Fibroblast of peridontal ligament (primary cell): ENCODE data around the gene SIX5.
"Not testable (repeated sequence)": the region's sequence is repeated elsewhere in the genome, so short reads cannot be mapped to it uniquely, and the experiment has no call there.

ENCODE experiments used
- DNase-seq: peaks from one replicate; pipeline ENCODE4 v3.0.0-alpha.2; 2010; ENCODE audit errors: extremely low read depth

The SIX5 gene

GRCh38 chr19:45754323-45754722 lies 14.7 kb downstream of the SIX5 start:
- no peak for DNase-seq

- DNase-seq: no peak
These were observed 15.5 kb downstream of the SIX5 start for GRCh38 chr19:45753548-45753947.

- DNase-seq: no peak
These were observed 16.4 kb downstream of the SIX5 start for GRCh38 chr19:45752639-45753038.

GRCh38 chr19:45751483-45751882 lies 17.6 kb downstream of the SIX5 start:
- DNase-seq: not testable (repeated sequence)

- DNase-seq: no peak
These were observed 21.5 kb downstream of the SIX5 start for GRCh38 chr19:45747513-45747912.

GRCh38 chr19:45746866-45747265 lies 22.2 kb downstream of the SIX5 start:
- DNase-seq: no peak

- no peak for DNase-seq
These were observed 23.4 kb downstream of the SIX5 start for GRCh38 chr19:45745606-45746005.

GRCh38 chr19:45742969-45743368 lies 26.1 kb downstream of the SIX5 start:
- DNase-seq: no peak

GRCh38 chr19:45739498-45740439 lies 29.3 kb downstream of the SIX5 start:
- no peak for DNase-seq

- DNase-seq: no peak
These were observed 35.8 kb downstream of the SIX5 start, which contains the start of gene MEIOSIN for GRCh38 chr19:45733160-45733810. MEIOSIN (plus strand) TSS chr19:45733439; CDS start chr19:45735377, 1,938 bp downstream.

- peak; percentile 97 for DNase-seq
These were observed 38.4 kb downstream of the SIX5 start, which contains the start of gene FBXO46 for GRCh38 chr19:45730368-45731288. FBXO46 (minus strand) TSS chr19:45730896; CDS start chr19:45713495, 17,401 bp downstream.

- no peak for DNase-seq
These were observed 39.2 kb downstream of the SIX5 start for GRCh38 chr19:45729800-45730290.

GRCh38 chr19:45728683-45729082 lies 40.4 kb downstream of the SIX5 start:
- not testable (repeated sequence) for DNase-seq

- not testable (repeated sequence) for DNase-seq
These were observed 49.0 kb downstream of the SIX5 start for GRCh38 chr19:45720065-45720464.

- no peak for DNase-seq
These were observed 50.9 kb downstream of the SIX5 start for GRCh38 chr19:45717983-45718650.

- DNase-seq: peak; percentile 98
These were observed 51.7 kb downstream of the SIX5 start for GRCh38 chr19:45717131-45717982.

GRCh38 chr19:45716359-45717130 lies 52.5 kb downstream of the SIX5 start:
- DNase-seq: peak; percentile 46

- no peak for DNase-seq
These were observed 53.9 kb downstream of the SIX5 start for GRCh38 chr19:45715139-45715538.
